HCT116 (cell line): ENCODE data around the gene ASGR2.

Experiments
- POLR2AphosphoS5 ChIP-seq: IDR thresholded peaks from 2 replicates; pipeline ENCODE4 v1.6.1; 2011; ENCODE audit warnings: mild to moderate bottlenecking, low read depth, low read length, moderate library complexity
- ZNF274 ChIP-seq: fragments of 200-500 bp; sonication (Bioruptor generic); IDR thresholded peaks from 2 replicates; pipeline ENCODE4 v1.6.1; 2014; ENCODE audit warnings: mild to moderate bottlenecking, low read depth, low read length, inconsistent platforms
- TF ChIP-seq, protein P1 (sequence below), 3 experiments: fragments of 200-600 bp in 1 of 3; sonication (generic) in 1 of 3; IDR thresholded peaks in 2 of 3; conservative IDR thresholded peaks in 1 of 3; 2 replicates each; pipeline ENCODE4 v1.5.1; 2012 to 2017; ENCODE audit warnings: low read depth in 2 of 3, low read length in 2 of 3, antibody characterized with exemption in 1 of 3, borderline replicate concordance in 1 of 3, control low read depth in 1 of 3, mild to moderate bottlenecking in 1 of 3, mixed read lengths in 1 of 3, mixed run types in 1 of 3, moderate library complexity in 1 of 3; ENCODE audit not compliant: insufficient read depth in 1 of 3

- TF ChIP-seq, protein P1, sequence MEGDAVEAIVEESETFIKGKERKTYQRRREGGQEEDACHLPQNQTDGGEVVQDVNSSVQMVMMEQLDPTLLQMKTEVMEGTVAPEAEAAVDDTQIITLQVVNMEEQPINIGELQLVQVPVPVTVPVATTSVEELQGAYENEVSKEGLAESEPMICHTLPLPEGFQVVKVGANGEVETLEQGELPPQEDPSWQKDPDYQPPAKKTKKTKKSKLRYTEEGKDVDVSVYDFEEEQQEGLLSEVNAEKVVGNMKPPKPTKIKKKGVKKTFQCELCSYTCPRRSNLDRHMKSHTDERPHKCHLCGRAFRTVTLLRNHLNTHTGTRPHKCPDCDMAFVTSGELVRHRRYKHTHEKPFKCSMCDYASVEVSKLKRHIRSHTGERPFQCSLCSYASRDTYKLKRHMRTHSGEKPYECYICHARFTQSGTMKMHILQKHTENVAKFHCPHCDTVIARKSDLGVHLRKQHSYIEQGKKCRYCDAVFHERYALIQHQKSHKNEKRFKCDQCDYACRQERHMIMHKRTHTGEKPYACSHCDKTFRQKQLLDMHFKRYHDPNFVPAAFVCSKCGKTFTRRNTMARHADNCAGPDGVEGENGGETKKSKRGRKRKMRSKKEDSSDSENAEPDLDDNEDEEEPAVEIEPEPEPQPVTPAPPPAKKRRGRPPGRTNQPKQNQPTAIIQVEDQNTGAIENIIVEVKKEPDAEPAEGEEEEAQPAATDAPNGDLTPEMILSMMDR (IDR thresholded peaks at IDR 0.05 in 2 of 3, conservative IDR thresholded peaks at IDR 0.05 in 1 of 3; ENCODE audit: borderline replicate concordance in 1 of 3, insufficient read depth in 1 of 3, low read depth in 2 of 3, low read length in 2 of 3) = no peak
- TF ChIP-seq ZNF274 (no peak), POLR2AphosphoS5 (no peak)
Measured at GRCh38 chr17:7107795-7108559, 6.6 kb downstream of the ASGR2 start.
